A549 (cell line): ENCODE data around the gene ZBTB37. TPM values are rescaled to one million over a fixed set of nuclear protein-coding genes. Genes with fewer than 3 reads are reported as not detected.

Experiments
- ATAC-seq, 2 experiments: fragments of 200-7000 bp in 1 of 2; fragments of >200 bp in 1 of 2; cut with Nextera tagmentation in 1 of 2; cut with Tn5 transposase in 1 of 2; 3 replicates each; pipeline versions ENCODE4 v1.8.0 to v1.9.1; 2018 to 2020; ENCODE audit warnings: mild to moderate bottlenecking in 1 of 2, moderate library complexity in 1 of 2
- CTCF ChIA-PET: fragments of 300-600 bp; sonication (Branson Sonifier 250); formaldehyde crosslinking; extraction: SDS; loops from one replicate; lab custom pipeline; 2021; ENCODE audit warnings: antibody characterized with exemption, inconsistent platforms; lab: Yijun Ruan, JAX
- POLR2A ChIA-PET: fragments of 350-600 bp; formaldehyde crosslinking; extraction: SDS; loops from one replicate; lab custom pipeline; 2021; ENCODE audit warnings: antibody characterized with exemption, inconsistent platforms; lab: Yijun Ruan, JAX
- DNase-seq, 2 experiments: peaks; one replicate each; pipeline versions ENCODE4 v3.0.0 to v3.0.0-alpha.2; 2011 to 2016; ENCODE audit warnings: low read depth in 1 of 2, low spot score in 1 of 2
- FAIRE-seq: peaks from 2 replicates; lab custom pipeline; 2011; peaks lifted over from hg19 to GRCh38; lab: Jason Lieb, UNC
- H3K27ac ChIP-seq, 2 experiments: fragments of >200 bp; sonication (Bioruptor Twin); formaldehyde crosslinking; 3 replicates each; pipeline ENCODE4 v1.5.1; 2016 to 2017
- H3K4me1 ChIP-seq: fragments of >200 bp; sonication (Bioruptor Twin); formaldehyde crosslinking; 3 replicates; pipeline ENCODE4 v1.6.1; 2016
- H3K4me2 ChIP-seq: fragments of >200 bp; sonication (Bioruptor Twin); formaldehyde crosslinking; 3 replicates; pipeline ENCODE4 v1.6.1; 2016
- H3K4me3 ChIP-seq: fragments of >200 bp; sonication (Bioruptor Twin); formaldehyde crosslinking; 3 replicates; pipeline ENCODE4 v1.5.1; 2016
- H3K9me3 ChIP-seq: fragments of >200 bp; sonication (Bioruptor Twin); formaldehyde crosslinking; 3 replicates; pipeline ENCODE4 v1.6.1; 2016
- BCL3 ChIP-seq: fragments of >200 bp; sonication (Bioruptor Twin); formaldehyde crosslinking; IDR thresholded peaks from 3 replicates; pipeline ENCODE4 v1.6.1; 2016
- BHLHE40 ChIP-seq: IDR thresholded peaks from 2 replicates; pipeline ENCODE4 v1.6.1; 2012; ENCODE audit warnings: low read depth, low read length, inconsistent platforms
- CBX2 ChIP-seq: fragments of 200-600 bp; sonication (generic); IDR thresholded peaks from 2 replicates; pipeline ENCODE4 v1.6.1; 2016; ENCODE audit warnings: low read depth, mild to moderate bottlenecking, borderline replicate concordance
- CEBPB ChIP-seq, 2 experiments: fragments of >200 bp in 1 of 2; sonication (Bioruptor Twin) in 1 of 2; formaldehyde crosslinking in 1 of 2; IDR thresholded peaks; 2 replicates each; pipeline ENCODE4 v1.6.1; 2012 to 2016
- FOXS1 ChIP-seq: fragments of 250-450 bp; sonication (Bioruptor Pico); IDR thresholded peaks from 2 replicates; pipeline ENCODE4 v1.5.0; 2020; ENCODE audit warnings: mild to moderate bottlenecking, moderate library complexity
- HOXA7 ChIP-seq: fragments of 250-450 bp; sonication (Bioruptor Pico); IDR thresholded peaks from 2 replicates; pipeline ENCODE4 v1.5.0; 2020; ENCODE audit warnings: mild to moderate bottlenecking, moderate library complexity
- HOXB13 ChIP-seq: fragments of 250-450 bp; sonication (Bioruptor Pico); IDR thresholded peaks from 2 replicates; pipeline ENCODE4 v1.5.0; 2020; ENCODE audit warnings: low read depth, mild to moderate bottlenecking, moderate library complexity
- HOXB5 ChIP-seq: fragments of 250-450 bp; sonication (Bioruptor Pico); IDR thresholded peaks from 2 replicates; pipeline ENCODE4 v1.5.0; 2020; ENCODE audit warnings: mild to moderate bottlenecking, moderate library complexity
- JUN ChIP-seq, 2 experiments: fragments of >200 bp; sonication (Bioruptor Twin); formaldehyde crosslinking; IDR thresholded peaks; 2 replicates in 1 of 2; 3 replicates in 1 of 2; pipeline ENCODE4 v1.6.1; 2016 to 2017
- JUNB ChIP-seq: fragments of >200 bp; sonication (Bioruptor Twin); formaldehyde crosslinking; IDR thresholded peaks from 2 replicates; pipeline ENCODE4 v1.6.1; 2016
- KDM5A ChIP-seq: fragments of 200-600 bp; sonication (generic); IDR thresholded peaks from 2 replicates; pipeline ENCODE4 v1.6.1; 2016; ENCODE audit warnings: antibody characterized with exemption, mild to moderate bottlenecking
- NFE2L2 ChIP-seq: fragments of 150-350 bp; conservative IDR thresholded peaks from 2 replicates; pipeline ENCODE4 v1.6.1; 2014; ENCODE audit warnings: low read length
- NR3C1 ChIP-seq: fragments of >200 bp; sonication (Bioruptor Twin); formaldehyde crosslinking; IDR thresholded peaks from 3 replicates; pipeline ENCODE4 v1.6.1; 2017
- POLR2A ChIP-seq: IDR thresholded peaks from 2 replicates; pipeline ENCODE4 v1.6.1; 2012; ENCODE audit warnings: mild to moderate bottlenecking, low read length
- POLR2AphosphoS2 ChIP-seq: conservative IDR thresholded peaks from 2 replicates; pipeline ENCODE4 v1.6.1; 2012; ENCODE audit warnings: low read length, improper control_type of control experiment, inconsistent platforms
- RARB ChIP-seq: fragments of 250-450 bp; sonication (Bioruptor Pico); IDR thresholded peaks from 2 replicates; pipeline ENCODE4 v1.8.0; 2021; ENCODE audit warnings: mild to moderate bottlenecking, moderate library complexity
- RCOR1 ChIP-seq: fragments of 150-350 bp; IDR thresholded peaks from 2 replicates; pipeline ENCODE4 v1.6.1; 2014; ENCODE audit warnings: antibody characterized with exemption, low read length, low read depth
- REST ChIP-seq: fragments of 200-600 bp; sonication (generic); IDR thresholded peaks from 2 replicates; pipeline ENCODE4 v1.6.1; 2016; ENCODE audit warnings: antibody characterized with exemption, mild to moderate bottlenecking, moderate library complexity
- RNF2 ChIP-seq: fragments of 200-600 bp; sonication (generic); IDR thresholded peaks from 2 replicates; pipeline ENCODE4 v1.6.1; 2016; ENCODE audit warnings: low read depth, mild to moderate bottlenecking, antibody characterized with exemption, moderate library complexity, borderline replicate concordance
- SMC3 ChIP-seq: fragments of >200 bp; sonication (Bioruptor Twin); formaldehyde crosslinking; IDR thresholded peaks from 3 replicates; pipeline ENCODE4 v1.6.1; 2018; ENCODE audit warnings: inconsistent platforms
- TFCP2L1 ChIP-seq: fragments of 250-450 bp; sonication (Bioruptor Pico); IDR thresholded peaks from 2 replicates; pipeline ENCODE4 v1.5.0; 2021; ENCODE audit warnings: mild to moderate bottlenecking
- ZSCAN20 ChIP-seq: fragments of 250-450 bp; sonication (Bioruptor Pico); IDR thresholded peaks from 2 replicates; pipeline ENCODE4 v1.8.0; 2022; ENCODE audit warnings: mild to moderate bottlenecking, moderate library complexity
- WGBS: methylation state at CpG from one replicate; pipeline ENCODE4 v1.1.6; 2017; ENCODE audit errors: missing lambda C conversion rate; 5-methylcytosine and 5-hydroxymethylcytosine counted together
- polyA plus RNA-seq, 4 experiments: library from polyadenylated mRNA; depleted of rRNA in 3 of 4; stranded (reverse); fragments of >200 nt; fragmentation: RNase III in 1 of 4; extraction: RNeasy Plus Mini Kit Qiagen cat#74134 plus additional on column Dnase treatment in 1 of 4; gene quantifications; 2 replicates in 3 of 4; 3 replicates in 1 of 4; pipeline ENCODE4 v1.2.3, GENCODE V29; 2011 to 2017
- TF ChIP-seq, protein P1 (sequence below): fragments of 250-450 bp; sonication (Bioruptor Pico); IDR thresholded peaks from 2 replicates; pipeline ENCODE4 v1.5.0; 2021; ENCODE audit warnings: mild to moderate bottlenecking, moderate library complexity, borderline replicate concordance
- TF ChIP-seq, protein P2 (sequence below): fragments of >200 bp; sonication (Bioruptor Twin); formaldehyde crosslinking; IDR thresholded peaks from 3 replicates; pipeline ENCODE4 v1.5.1; 2016

The ZBTB37 gene
- polyA plus RNA-seq, 2 of the 4 experiments (the other 2 are of a cell fraction) = 1.0 to 3.0 TPM

DNA sequence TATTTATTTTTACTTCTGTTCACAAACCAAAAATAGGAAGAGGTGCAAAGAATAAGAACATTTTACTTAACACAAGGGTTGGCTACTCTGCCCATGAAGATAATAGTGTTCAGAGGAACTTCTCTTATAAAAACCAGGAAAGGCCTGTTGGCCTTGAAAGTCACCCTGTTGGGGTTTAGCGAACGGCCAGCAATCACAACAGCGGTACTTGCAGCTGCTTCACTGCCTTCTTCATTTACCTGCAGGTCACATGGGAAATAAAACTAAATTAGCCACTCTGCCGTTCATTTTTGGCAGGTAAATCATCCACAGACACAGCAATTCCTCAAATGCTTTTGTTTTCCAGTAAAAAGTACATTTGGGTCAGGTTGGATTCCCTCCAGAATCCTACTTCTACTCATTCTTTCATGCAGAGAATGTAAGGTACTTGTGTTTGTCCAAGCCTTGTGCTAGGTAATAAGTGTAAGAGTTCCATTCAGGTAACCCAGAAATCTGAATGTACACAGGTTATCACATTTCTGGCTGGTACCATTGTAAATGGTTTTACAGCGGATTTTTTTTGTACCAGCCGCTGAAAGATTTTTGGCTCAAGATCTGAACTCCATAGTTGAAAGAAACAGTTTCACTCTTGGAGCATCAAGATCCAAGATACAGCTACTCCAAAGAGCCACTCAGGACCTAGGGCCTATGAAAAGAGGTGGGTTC, 35.8 kb downstream of the ZBTB37 start:
- WGBS = 88% methylated on average over 6 of the region's 6 CpGs
- H3K27ac ChIP-seq = no peak overlapping the region
- FAIRE-seq (no peak), ATAC-seq (no peak), DNase-seq (no peak)
- no peak overlapping the region for H3K4me3 ChIP-seq
- no peak overlapping the region for H3K4me2 ChIP-seq
- ChIA-PET POLR2A (no interaction called here), CTCF (interaction anchor here (0.6 to 1.0 kb wide), 2 partner anchors 11 to 12 kb away, joined by 3 read pairs; no protein-coding TSS in a partner anchor)
- TF ChIP-seq BHLHE40 (no peak), JUNB (no peak), HOXB13 (CRISPR knock-in tag) (no peak), CBX2 (no peak), BCL3 (no peak), FOXS1 (no peak), HOXB5 (CRISPR knock-in tag) (no peak), NR3C1 (no peak), REST (no peak), KDM5A (no peak), TFCP2L1 (no peak), POLR2AphosphoS2 (no peak), NFE2L2 (no peak), SMC3 (no peak), RNF2 (no peak), RCOR1 (no peak)
- TF ChIP-seq, protein P1, sequence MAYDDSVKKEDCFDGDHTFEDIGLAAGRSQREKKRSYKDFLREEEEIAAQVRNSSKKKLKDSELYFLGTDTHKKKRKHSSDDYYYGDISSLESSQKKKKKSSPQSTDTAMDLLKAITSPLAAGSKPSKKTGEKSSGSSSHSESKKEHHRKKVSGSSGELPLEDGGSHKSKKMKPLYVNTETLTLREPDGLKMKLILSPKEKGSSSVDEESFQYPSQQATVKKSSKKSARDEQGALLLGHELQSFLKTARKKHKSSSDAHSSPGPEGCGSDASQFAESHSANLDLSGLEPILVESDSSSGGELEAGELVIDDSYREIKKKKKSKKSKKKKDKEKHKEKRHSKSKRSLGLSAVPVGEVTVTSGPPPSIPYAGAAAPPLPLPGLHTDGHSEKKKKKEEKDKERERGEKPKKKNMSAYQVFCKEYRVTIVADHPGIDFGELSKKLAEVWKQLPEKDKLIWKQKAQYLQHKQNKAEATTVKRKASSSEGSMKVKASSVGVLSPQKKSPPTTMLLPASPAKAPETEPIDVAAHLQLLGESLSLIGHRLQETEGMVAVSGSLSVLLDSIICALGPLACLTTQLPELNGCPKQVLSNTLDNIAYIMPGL (CRISPR knock-in tag) = no peak
- H3K9me3 ChIP-seq = no peaks in the 10 kb centered on the region
- H3K4me1 ChIP-seq = no peaks in the 10 kb centered on the region

GRCh38 chr1:173913111-173913510, 44.9 kb downstream of the ZBTB37 start:
- Histone ChIP-seq H3K4me1 (no peaks in the 10 kb centered on the region), H3K9me3 (no peaks in the 10 kb centered on the region), H3K4me2 (no peak overlapping the region), H3K27ac (no peak overlapping the region), H3K4me3 (no peak overlapping the region)
- 51% methylated on average over 3 of the region's 3 CpGs for WGBS
- CTCF ChIA-PET = interaction anchor here (0.5 to 1.5 kb wide), 4 partner anchors 33 to 147 kb away, joined by 3 to 4 read pairs (median 3); no protein-coding TSS in a partner anchor
- DNase-seq (no peak), ATAC-seq (no peak), FAIRE-seq (no peak)
- POLR2A ChIA-PET = no interaction called here
- TF ChIP-seq POLR2A (no peak), JUNB (no peak), HOXA7 (CRISPR knock-in tag) (no peak), CEBPB (IDR thresholded peaks at IDR 0.05) (no peak), JUN (IDR thresholded peaks at IDR 0.05) (no peak), ZSCAN20 (CRISPR knock-in tag) (no peak), NFE2L2 (no peak), RARB (CRISPR knock-in tag) (no peak), RNF2 (no peak), HOXB5 (CRISPR knock-in tag) (no peak)
- TF ChIP-seq, protein P2, sequence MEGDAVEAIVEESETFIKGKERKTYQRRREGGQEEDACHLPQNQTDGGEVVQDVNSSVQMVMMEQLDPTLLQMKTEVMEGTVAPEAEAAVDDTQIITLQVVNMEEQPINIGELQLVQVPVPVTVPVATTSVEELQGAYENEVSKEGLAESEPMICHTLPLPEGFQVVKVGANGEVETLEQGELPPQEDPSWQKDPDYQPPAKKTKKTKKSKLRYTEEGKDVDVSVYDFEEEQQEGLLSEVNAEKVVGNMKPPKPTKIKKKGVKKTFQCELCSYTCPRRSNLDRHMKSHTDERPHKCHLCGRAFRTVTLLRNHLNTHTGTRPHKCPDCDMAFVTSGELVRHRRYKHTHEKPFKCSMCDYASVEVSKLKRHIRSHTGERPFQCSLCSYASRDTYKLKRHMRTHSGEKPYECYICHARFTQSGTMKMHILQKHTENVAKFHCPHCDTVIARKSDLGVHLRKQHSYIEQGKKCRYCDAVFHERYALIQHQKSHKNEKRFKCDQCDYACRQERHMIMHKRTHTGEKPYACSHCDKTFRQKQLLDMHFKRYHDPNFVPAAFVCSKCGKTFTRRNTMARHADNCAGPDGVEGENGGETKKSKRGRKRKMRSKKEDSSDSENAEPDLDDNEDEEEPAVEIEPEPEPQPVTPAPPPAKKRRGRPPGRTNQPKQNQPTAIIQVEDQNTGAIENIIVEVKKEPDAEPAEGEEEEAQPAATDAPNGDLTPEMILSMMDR = no peak
